Measurements from ENCODE around the gene PRAMEF25.
"Not testable (repeated sequence)": the region's sequence is repeated elsewhere in the genome, so short reads cannot be mapped to it uniquely, and the experiment has no call there.

The PRAMEF25 gene

DNA sequence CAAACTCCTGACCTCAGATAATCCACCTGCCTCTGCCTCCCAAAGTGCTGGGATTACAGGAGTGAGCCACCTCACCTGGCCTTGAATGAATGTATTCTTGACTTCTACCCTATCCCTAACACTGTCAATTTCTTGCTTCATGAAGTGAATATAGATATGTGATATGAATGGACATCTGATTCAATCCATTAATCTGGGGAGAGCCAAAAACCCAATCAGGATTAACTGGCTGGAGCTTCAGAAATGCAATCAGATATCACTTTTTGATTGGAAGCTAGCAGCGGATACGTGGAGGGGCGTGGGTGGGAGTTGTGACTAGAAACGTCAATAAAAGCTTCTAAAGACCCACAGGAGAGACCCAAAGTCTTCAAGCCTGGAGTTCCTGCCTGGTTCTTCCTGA is at the start of gene PRAMEF25:
PRAMEF25 (plus strand) TSS at position 301 of the 400 bp plus-strand sequence. CDS start 2,920 bp downstream, outside the sequence.
- POLR2A ChIA-PET = not testable (repeated sequence)

DNA sequence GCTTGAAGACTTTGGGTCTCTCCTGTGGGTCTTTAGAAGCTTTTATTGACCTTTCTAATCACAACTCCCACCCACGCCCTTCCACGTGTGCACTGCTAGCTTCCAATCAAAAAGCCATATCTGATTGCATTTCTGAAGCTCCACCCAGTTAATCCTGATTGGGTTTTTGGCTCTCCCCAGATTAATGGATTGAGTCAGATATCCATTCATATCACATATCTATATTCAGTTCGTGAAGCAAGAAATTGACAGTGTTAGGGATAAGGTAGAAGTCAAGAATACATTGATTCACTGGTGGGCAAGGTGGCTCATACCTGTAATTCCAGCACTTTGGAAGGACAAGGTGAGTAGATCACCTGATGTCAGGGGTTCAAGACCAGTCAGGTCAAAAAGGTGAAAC is 14.1 kb upstream of the PRAMEF25 start, which contains the start of gene PRAMEF27:
PRAMEF27 (minus strand) TSS at position 101 of the 400 bp plus-strand sequence. CDS start 2,916 bp downstream, outside the sequence.
- CTCF ChIA-PET = not testable (repeated sequence)

More for the DNA sequence above, at the start of gene PRAMEF25:
- CTCF ChIA-PET; DNase-seq (ENCODE audit: low read depth, low spot score); H3K4me3 ChIP-seq (ENCODE audit: low read depth, low read length): not testable (repeated sequence)

DNA sequence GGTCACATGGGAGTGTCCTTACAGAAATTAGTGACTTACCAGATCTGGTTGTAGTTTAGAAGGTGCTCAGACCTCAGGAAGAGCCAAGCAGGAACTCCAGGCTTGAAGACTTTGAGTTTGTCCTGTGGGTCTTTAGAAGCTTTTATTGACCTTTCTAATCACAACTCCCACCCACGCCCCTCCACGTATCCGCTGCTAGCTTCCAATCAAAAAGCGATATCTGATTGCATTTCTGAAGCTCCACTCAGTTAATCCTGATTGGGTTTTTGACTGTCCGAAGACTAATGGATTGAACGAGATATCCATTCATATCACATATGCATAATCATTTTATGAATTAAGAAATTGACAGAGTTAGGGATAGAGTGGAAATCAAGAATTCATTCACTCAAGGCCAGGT is 46.2 kb downstream of the PRAMEF25 start, which contains the start of gene HNRNPCL2:
HNRNPCL2 (minus strand) TSS at position 101 of the 400 bp plus-strand sequence. CDS start 454 bp downstream, outside the sequence.
- CTCF ChIA-PET; DNase-seq (ENCODE audit: low read depth, low spot score); POLR2A ChIA-PET: not testable (repeated sequence)

More for the DNA sequence above, 14.1 kb upstream of the PRAMEF25 start, which contains the start of gene PRAMEF27:
- DNase-seq (ENCODE audit: low read depth, low spot score); POLR2A ChIA-PET; H3K4me3 ChIP-seq (ENCODE audit: low read depth, low read length): not testable (repeated sequence)

More for the DNA sequence above, 46.2 kb downstream of the PRAMEF25 start, which contains the start of gene HNRNPCL2:
- not testable (repeated sequence) for H3K4me3 ChIP-seq (ENCODE audit: low read depth, low read length)

Data from AG04449 (cell line).